H9 (cell line): Measurements from ENCODE around the gene FDX2. TPM values are rescaled to one million over a fixed set of nuclear protein-coding genes. Genes with fewer than 3 reads are reported as not detected.

ENCODE experiments used
- DNase-seq: peaks from one replicate; pipeline ENCODE4 v3.0.0-alpha.2; 2017
- H2AFZ ChIP-seq: one replicate; pipeline ENCODE4 v1.6.1; 2013; ENCODE audit warnings: mild to moderate bottlenecking, low read length, control low read depth, moderate library complexity
- H2AK5ac ChIP-seq: 2 replicates; pipeline ENCODE4 v1.6.1; 2013; ENCODE audit warnings: low read length, control low read depth, mixed read lengths; ENCODE audit not compliant: insufficient read length
- H2BK120ac ChIP-seq: one replicate; pipeline ENCODE4 v1.6.1; 2013; ENCODE audit warnings: low read depth, mild to moderate bottlenecking, low read length, control low read depth, inconsistent platforms; ENCODE audit not compliant: poor library complexity, severe bottlenecking
- H2BK12ac ChIP-seq: 2 replicates; pipeline ENCODE4 v1.6.1; 2013; ENCODE audit warnings: low read length, control low read depth, mixed read lengths, low read depth; ENCODE audit not compliant: insufficient read length
- H2BK15ac ChIP-seq: 2 replicates; pipeline ENCODE4 v1.6.1; 2013; ENCODE audit warnings: low read depth, low read length, control low read depth
- H2BK20ac ChIP-seq: one replicate; pipeline ENCODE4 v1.6.1; 2013; ENCODE audit warnings: low read depth, mild to moderate bottlenecking, low read length, control low read depth, inconsistent platforms; ENCODE audit not compliant: poor library complexity, severe bottlenecking
- H2BK5ac ChIP-seq: 2 replicates; pipeline ENCODE4 v1.6.1; 2013; ENCODE audit warnings: low read length, control low read depth, mixed read lengths; ENCODE audit not compliant: insufficient read length
- H3K14ac ChIP-seq: 2 replicates; pipeline ENCODE4 v1.6.1; 2013; ENCODE audit warnings: low read length, control low read depth; ENCODE audit not compliant: insufficient read depth
- H3K18ac ChIP-seq: 2 replicates; pipeline ENCODE4 v1.6.1; 2013; ENCODE audit warnings: low read depth, mild to moderate bottlenecking, mixed read lengths, low read length, control low read depth; ENCODE audit not compliant: insufficient read length
- H3K23ac ChIP-seq: 2 replicates; pipeline ENCODE4 v1.6.1; 2013; ENCODE audit warnings: low read length, control low read depth, mixed read lengths, low read depth; ENCODE audit not compliant: insufficient read length
- H3K23me2 ChIP-seq: 2 replicates; pipeline ENCODE4 v1.6.1; 2013; ENCODE audit warnings: low read depth, mild to moderate bottlenecking, mixed read lengths, low read length, control low read depth; ENCODE audit not compliant: insufficient read length, poor library complexity, severe bottlenecking
- H3K27ac ChIP-seq: 2 replicates; pipeline ENCODE4 v1.5.1; 2013; ENCODE audit warnings: low read length, control low read depth, mixed read lengths, low read depth; ENCODE audit not compliant: insufficient read length
- H3K27me3 ChIP-seq: 2 replicates; pipeline ENCODE4 v1.6.1; 2013; ENCODE audit warnings: low read length, control low read depth, inconsistent platforms; ENCODE audit not compliant: insufficient read depth
- H3K4ac ChIP-seq: 2 replicates; pipeline ENCODE4 v1.6.1; 2013; ENCODE audit warnings: low read depth, mild to moderate bottlenecking, control low read depth, inconsistent platforms, low read length, moderate library complexity
- H3K4me1 ChIP-seq: 2 replicates; pipeline ENCODE4 v1.6.1; 2013; ENCODE audit warnings: low read length, control low read depth, inconsistent platforms; ENCODE audit not compliant: insufficient read depth
- H3K4me2 ChIP-seq: 2 replicates; pipeline ENCODE4 v1.6.1; 2013; ENCODE audit warnings: low read length, control low read depth, mixed read lengths; ENCODE audit not compliant: insufficient read length, insufficient read depth
- H3K56ac ChIP-seq: 2 replicates; pipeline ENCODE4 v1.6.1; 2013; ENCODE audit warnings: low read depth, mild to moderate bottlenecking, mixed read lengths, low read length, control low read depth; ENCODE audit not compliant: insufficient read length
- H3K79me1 ChIP-seq: 2 replicates; pipeline ENCODE4 v1.6.1; 2013; ENCODE audit warnings: low read depth, mild to moderate bottlenecking, moderate library complexity, low read length, control low read depth, inconsistent platforms; ENCODE audit not compliant: insufficient read depth, poor library complexity, severe bottlenecking
- H3K79me2 ChIP-seq: 2 replicates; pipeline ENCODE4 v1.6.1; 2013; ENCODE audit warnings: low read length, control low read depth, inconsistent platforms; ENCODE audit not compliant: insufficient read depth
- H3K9ac ChIP-seq: 2 replicates; pipeline ENCODE4 v1.6.1; 2013; ENCODE audit warnings: low read length, control low read depth, mixed read lengths; ENCODE audit not compliant: insufficient read length; ENCODE audit errors: extremely low read depth
- H3K9me3 ChIP-seq: one replicate; pipeline ENCODE4 v1.6.1; 2013; ENCODE audit warnings: low read depth, low read length, inconsistent platforms; ENCODE audit not compliant: control insufficient read depth
- H3T11ph ChIP-seq: one replicate; pipeline ENCODE4 v1.6.1; 2013; ENCODE audit warnings: mild to moderate bottlenecking, low read length, control low read depth, inconsistent platforms
- H4K20me1 ChIP-seq: one replicate; pipeline ENCODE4 v1.6.1; 2013; ENCODE audit not compliant: control insufficient read depth, insufficient read length, insufficient read depth
- H4K5ac ChIP-seq: 2 replicates; pipeline ENCODE4 v1.6.1; 2013; ENCODE audit warnings: low read depth, mild to moderate bottlenecking, mixed read lengths, low read length, control low read depth; ENCODE audit not compliant: insufficient read length
- H4K8ac ChIP-seq: replicated peaks from 2 replicates; pipeline ENCODE4 v1.6.1; 2013; ENCODE audit warnings: low read length, control low read depth, mixed read lengths, low read depth; ENCODE audit not compliant: insufficient read length
- H4K91ac ChIP-seq: 2 replicates; pipeline ENCODE4 v1.6.1; 2013; ENCODE audit warnings: low read depth, mild to moderate bottlenecking, moderate library complexity, mixed read lengths, low read length, control low read depth; ENCODE audit not compliant: insufficient read length
- H3K27ac Mint-ChIP-seq, 3 experiments: 2 replicates in 2 of 3; 3 replicates in 1 of 3; pipeline ENCODE4 v1.8.0; 2020 to 2021; ENCODE audit warnings: mixed read lengths in 3 of 3, mild to moderate bottlenecking in 1 of 3, moderate library complexity in 1 of 3
- H3K27me3 Mint-ChIP-seq: 2 replicates; pipeline ENCODE4 v1.8.0; 2021; ENCODE audit warnings: low read depth, mild to moderate bottlenecking, moderate library complexity, mixed read lengths
- H3K36me3 Mint-ChIP-seq, 3 experiments: 2 replicates in 2 of 3; 3 replicates in 1 of 3; pipeline ENCODE4 v1.8.0; 2020 to 2021; ENCODE audit warnings: low read depth in 3 of 3, mixed read lengths in 3 of 3; ENCODE audit not compliant: insufficient read depth in 1 of 3
- H3K4me1 Mint-ChIP-seq, 2 experiments: 2 replicates each; pipeline ENCODE4 v1.8.0; 2020; ENCODE audit warnings: mixed read lengths in 2 of 2
- H3K4me3 Mint-ChIP-seq, 2 experiments: 2 replicates in 1 of 2; 3 replicates in 1 of 2; pipeline ENCODE4 v1.8.0; 2020 to 2021; ENCODE audit warnings: mild to moderate bottlenecking in 2 of 2, mixed read lengths in 2 of 2, moderate library complexity in 1 of 2
- H3K9me3 Mint-ChIP-seq, 2 experiments: 2 replicates in 1 of 2; 3 replicates in 1 of 2; pipeline ENCODE4 v1.8.0; 2020; ENCODE audit warnings: mild to moderate bottlenecking in 2 of 2, mixed read lengths in 2 of 2, moderate library complexity in 1 of 2
- WGBS: extraction: QIAGEN DNeasy Blood & Tissue Kit; methylation state at CpG from one replicate; pipeline ENCODE4 v1.1.7; 2013; ENCODE audit warnings: missing lambda C conversion rate, low lambda C conversion rate, mixed read lengths; ENCODE audit not compliant: insufficient read length; ENCODE audit errors: extremely low coverage; 5-methylcytosine and 5-hydroxymethylcytosine counted together
- total RNA-seq: library from RNA; stranded (reverse); gene quantifications from 2 replicates; pipeline ENCODE4 v1.2.1, GENCODE V29; 2021
- TF ChIP-seq, protein P1 (sequence below): fragments of 200-600 bp; sonication (generic); conservative IDR thresholded peaks from 3 replicates; pipeline ENCODE4 v1.8.0; 2021; ENCODE audit warnings: antibody characterized with exemption, mild to moderate bottlenecking

Gene FDX2
- total RNA-seq, 1 experiment from 2014 or later: 27.7 TPM

DNA sequence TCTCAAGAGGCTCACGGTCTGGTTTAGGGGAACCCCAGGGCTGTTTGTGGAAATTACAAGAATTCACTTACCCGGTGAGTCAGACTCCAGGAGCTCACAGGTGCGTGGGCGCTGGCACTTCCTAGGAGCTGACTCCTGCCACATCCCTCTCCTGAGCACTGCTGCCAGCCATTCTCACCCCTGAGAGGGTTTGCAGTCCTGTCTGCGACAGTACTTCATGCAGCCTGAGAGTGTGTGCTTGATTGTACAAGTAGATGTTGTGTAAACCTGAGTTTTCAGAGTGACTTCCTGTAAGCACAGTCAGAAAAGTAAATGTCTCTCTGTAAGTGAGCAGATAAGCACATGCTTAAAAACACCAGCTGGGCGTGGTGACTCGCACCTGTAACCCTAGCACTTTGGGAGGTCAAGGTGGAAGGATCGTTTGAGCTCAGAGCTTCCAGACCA lies 55.7 kb downstream of the FDX2 start:
- no peaks in the 10 kb centered on the region; the same call in 1 of the 2 replicates for H3K4me1 ChIP-seq
- TF ChIP-seq, protein P1, sequence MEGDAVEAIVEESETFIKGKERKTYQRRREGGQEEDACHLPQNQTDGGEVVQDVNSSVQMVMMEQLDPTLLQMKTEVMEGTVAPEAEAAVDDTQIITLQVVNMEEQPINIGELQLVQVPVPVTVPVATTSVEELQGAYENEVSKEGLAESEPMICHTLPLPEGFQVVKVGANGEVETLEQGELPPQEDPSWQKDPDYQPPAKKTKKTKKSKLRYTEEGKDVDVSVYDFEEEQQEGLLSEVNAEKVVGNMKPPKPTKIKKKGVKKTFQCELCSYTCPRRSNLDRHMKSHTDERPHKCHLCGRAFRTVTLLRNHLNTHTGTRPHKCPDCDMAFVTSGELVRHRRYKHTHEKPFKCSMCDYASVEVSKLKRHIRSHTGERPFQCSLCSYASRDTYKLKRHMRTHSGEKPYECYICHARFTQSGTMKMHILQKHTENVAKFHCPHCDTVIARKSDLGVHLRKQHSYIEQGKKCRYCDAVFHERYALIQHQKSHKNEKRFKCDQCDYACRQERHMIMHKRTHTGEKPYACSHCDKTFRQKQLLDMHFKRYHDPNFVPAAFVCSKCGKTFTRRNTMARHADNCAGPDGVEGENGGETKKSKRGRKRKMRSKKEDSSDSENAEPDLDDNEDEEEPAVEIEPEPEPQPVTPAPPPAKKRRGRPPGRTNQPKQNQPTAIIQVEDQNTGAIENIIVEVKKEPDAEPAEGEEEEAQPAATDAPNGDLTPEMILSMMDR: no peak
- H3K27ac Mint-ChIP-seq: no peak overlapping the region
- H4K91ac ChIP-seq: no peak overlapping the region
- no peak overlapping the region for H2AFZ ChIP-seq
- no peak overlapping the region for H3K14ac ChIP-seq
- H3K9me3 ChIP-seq: no peaks in the 10 kb centered on the region
- no peaks in the 10 kb centered on the region for H3K23me2 ChIP-seq
- H3K4me3 Mint-ChIP-seq: no peak overlapping the region; a peak in 1 of 5 replicates
- H2BK20ac ChIP-seq: no peak overlapping the region
- H2BK12ac ChIP-seq: no peak overlapping the region
- H3K56ac ChIP-seq: no peak overlapping the region
- no peak overlapping the region for H3K18ac ChIP-seq
- H3K27me3 Mint-ChIP-seq: no peaks in the 10 kb centered on the region; the same call in none of the 2 replicates
- H2BK15ac ChIP-seq: no peak overlapping the region
- H3K4me2 ChIP-seq: no peak overlapping the region
- H2BK120ac ChIP-seq: no peak overlapping the region
- no peak overlapping the region for H4K5ac ChIP-seq
- H3K27ac ChIP-seq: no peak overlapping the region
- H3K27me3 ChIP-seq: no peaks in the 10 kb centered on the region
- H3T11ph ChIP-seq: no peak overlapping the region
- no peaks in the 10 kb centered on the region; a peak in 1 of 5 replicates for H3K9me3 Mint-ChIP-seq
- no peak overlapping the region for H3K23ac ChIP-seq
- WGBS: no CpG with 5 or more reads among the region's 8 CpGs
- no peak overlapping the region for H3K9ac ChIP-seq
- H3K79me2 ChIP-seq: no peaks in the 10 kb centered on the region
- H4K8ac ChIP-seq: no peak overlapping the region
- 0 out of 4 replicates have a peak, but pooled peaks cover 0 to 2% of the 10 kb centered on the region in 2 experiments for H3K4me1 Mint-ChIP-seq
- no peak for DNase-seq
- H3K79me1 ChIP-seq: no peaks in the 10 kb centered on the region
- H3K4ac ChIP-seq: no peak overlapping the region
- H2AK5ac ChIP-seq: no peak overlapping the region
- H4K20me1 ChIP-seq: peaks cover 3% of the 10 kb centered on the region
- peaks cover 16 to 38% (median 33%) of the 10 kb centered on the region in 3 experiments; a peak in 6 of 7 replicates for H3K36me3 Mint-ChIP-seq
- H2BK5ac ChIP-seq: no peak overlapping the region

Other genes with a start within 250 kb of the FDX2 start
- gene SHFL, start 229.7 kb downstream of the FDX2 start, total RNA-seq: 20.0 and 21.1 TPM in 2 replicates
- 0.18 and 0.26 TPM in 2 replicates for gene ANGPTL6, start 213.3 kb downstream of the FDX2 start, total RNA-seq
- 150 and 157 TPM in 2 replicates for gene PPAN, start 209.7 kb downstream of the FDX2 start, total RNA-seq
- 60.6 and 63.7 TPM in 2 replicates for gene P2RY11, start 204.3 kb downstream of the FDX2 start, total RNA-seq
- gene EIF3G, start 196.1 kb downstream of the FDX2 start, total RNA-seq: 290 and 296 TPM in 2 replicates
- 206 and 227 TPM in 2 replicates for gene DNMT1, start 121.1 kb downstream of the FDX2 start, total RNA-seq
- 11.5 and 12.8 TPM in 2 replicates for gene S1PR2, start 84.7 kb downstream of the FDX2 start, total RNA-seq
- gene MRPL4, start 63.8 kb downstream of the FDX2 start, total RNA-seq: 96.7 and 99.3 TPM in 2 replicates
- 2.1 and 2.3 TPM in 2 replicates for gene ICAM1, start 44.9 kb downstream of the FDX2 start, total RNA-seq
- gene ICAM4, start 29.1 kb downstream of the FDX2 start, total RNA-seq: 1.1 TPM in 2 replicates
- 1.4 and 1.6 TPM in 2 replicates for gene ICAM5, start 26.1 kb downstream of the FDX2 start, total RNA-seq
- 6.9 and 7.0 TPM in 2 replicates for gene ZGLP1, start 6.2 kb downstream of the FDX2 start, total RNA-seq
- gene RAVER1, start 17.5 kb upstream of the FDX2 start, total RNA-seq: 74.7 and 75.2 TPM in 2 replicates
- 28.3 and 29.6 TPM in 2 replicates for gene ICAM3, start 23.6 kb upstream of the FDX2 start, total RNA-seq
- gene TYK2, start 64.6 kb upstream of the FDX2 start, total RNA-seq: 50.1 and 61.4 TPM in 2 replicates
- gene CDC37, start 87.5 kb upstream of the FDX2 start, total RNA-seq: 155 and 164 TPM in 2 replicates
- gene PDE4A, start 104.5 kb upstream of the FDX2 start, total RNA-seq: 8.5 and 8.9 TPM in 2 replicates
- gene KEAP1, start 187.3 kb upstream of the FDX2 start, total RNA-seq: 88.7 and 101 TPM in 2 replicates
- 7.1 and 8.1 TPM in 2 replicates for gene S1PR5, start 201.4 kb upstream of the FDX2 start, total RNA-seq
- 55.2 and 55.8 TPM in 2 replicates for gene ATG4D, start 227.9 kb upstream of the FDX2 start, total RNA-seq
- 57.4 and 63.8 TPM in 2 replicates for gene KRI1, start 250.0 kb upstream of the FDX2 start, total RNA-seq